Right lobe of liver (tissue), 6 donors: ENCODE measurements around the gene PLA2G15. TPM values are rescaled to one million over a fixed set of nuclear protein-coding genes. Genes with fewer than 3 reads are reported as not detected.

Experiments used
- ATAC-seq, 4 donors: fragments of 200-7000 bp; cut with Tn5 transposase; one replicate each; pipeline ENCODE4 v1.9.1; 2020; ENCODE audit warnings: mild to moderate bottlenecking in 4 of 4, moderate library complexity in 4 of 4
- DNase-seq, 3 donors: peaks; one replicate each; pipeline ENCODE4 v3.0.0-alpha.2; 2020
- H3K27ac ChIP-seq, 3 donors: fragments of 200-600 bp; one replicate each; pipeline ENCODE4 v1.8.0; 2022
- H3K27me3 ChIP-seq, 2 donors: fragments of 200-600 bp; one replicate each; pipeline ENCODE4 v1.8.0; 2022
- H3K36me3 ChIP-seq, 4 donors: fragments of 200-600 bp; sonication (generic) in 1 of 4; one replicate each; pipeline versions ENCODE4 v1.5.1 to v1.8.0; 2017 to 2022; ENCODE audit warnings: control low read depth in 1 of 4
- H3K4me1 ChIP-seq, 4 donors: fragments of 200-600 bp; sonication (generic) in 1 of 4; one replicate each; pipeline versions ENCODE4 v1.5.1 to v1.8.0; 2017 to 2022; ENCODE audit warnings: control low read depth in 1 of 4
- H3K4me3 ChIP-seq, 3 donors: fragments of 200-600 bp; one replicate each; pipeline ENCODE4 v1.8.0; 2022
- H3K9me3 ChIP-seq, 4 donors: fragments of 200-600 bp; sonication (generic) in 1 of 4; one replicate each; pipeline versions ENCODE4 v1.5.1 to v1.8.0; 2017 to 2022; ENCODE audit warnings: control low read depth in 1 of 4
- POLR2A ChIP-seq: fragments of 450-650 bp; IDR thresholded peaks from one replicate; pipeline ENCODE4 v1.6.1; 2017; ENCODE audit warnings: antibody characterized with exemption, mild to moderate bottlenecking
- WGBS: methylation state at CpG from one replicate; pipeline ENCODE4 v1.1.6; 2018; ENCODE audit warnings: low coverage, low lambda C conversion rate; ENCODE audit not compliant: insufficient coverage; ENCODE audit errors: missing lambda C conversion rate; 5-methylcytosine and 5-hydroxymethylcytosine counted together
- intact Hi-C, 2 donors: fragments of 100-400 bp; cut with DNase I; formaldehyde crosslinking; loops; one replicate each; pipeline versions ENCODE4 v1.11.2 to v1.14.1; 2022
- total RNA-seq, 6 experiments: library from RNA; depleted of rRNA in 2 of 6; stranded (reverse); fragments of >200 nt in 2 of 6; fragmentation: NEBNext Ultra II Directional in 3 of 6; extraction: Animal tissue kit (Norgen Biotek cat#: 25700) in 3 of 6; gene quantifications; one replicate each; pipeline versions ENCODE4 v1.1.0 to v1.2.4, GENCODE V29; 2016 to 2023
- TF ChIP-seq, protein P1 (sequence below), 4 donors: fragments of 200-600 bp in 3 of 4; fragments of 450-650 bp in 1 of 4; IDR thresholded peaks; one replicate each; pipeline versions ENCODE4 v1.5.1 to v1.8.0; 2016 to 2022; ENCODE audit warnings: antibody characterized with exemption in 4 of 4, mild to moderate bottlenecking in 2 of 4
- donor health status: DM: no; HTN: yes; CAD: no.
- donor health status: DM: no; HTN: no; CAD: no.
- donor health status: DM: no; HTN: no; CAD: no.
- donor health status: DM: no; HTN: yes; CAD: no.
- donor health status: DM: no; HTN: yes; CAD: no.

Gene PLA2G15
- total RNA-seq, 6 experiments from 2014 or later: 9.7 to 21.2 (median 13.7) TPM

DNA sequence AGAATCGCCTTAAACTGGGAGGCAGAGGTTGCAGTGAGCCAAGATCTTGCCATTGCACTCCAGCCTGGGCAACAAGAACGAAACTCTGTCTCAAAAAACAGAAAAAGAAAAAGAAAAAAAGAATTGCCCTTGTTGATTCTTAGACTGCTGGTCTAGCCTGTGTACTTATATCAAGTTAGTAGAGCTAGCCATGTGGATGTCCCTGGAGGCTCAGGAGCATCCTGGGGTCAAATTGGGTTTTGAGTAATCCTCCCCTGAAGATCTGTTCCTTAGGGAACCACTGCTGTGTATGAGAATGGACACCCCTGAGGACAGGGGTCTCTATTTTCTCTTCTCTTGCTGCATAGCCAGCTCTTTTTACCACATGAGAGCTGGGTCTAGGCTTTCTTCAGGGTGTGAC, 44.0 kb downstream of the PLA2G15 start:
- intact Hi-C loops: no loop called here

DNA sequence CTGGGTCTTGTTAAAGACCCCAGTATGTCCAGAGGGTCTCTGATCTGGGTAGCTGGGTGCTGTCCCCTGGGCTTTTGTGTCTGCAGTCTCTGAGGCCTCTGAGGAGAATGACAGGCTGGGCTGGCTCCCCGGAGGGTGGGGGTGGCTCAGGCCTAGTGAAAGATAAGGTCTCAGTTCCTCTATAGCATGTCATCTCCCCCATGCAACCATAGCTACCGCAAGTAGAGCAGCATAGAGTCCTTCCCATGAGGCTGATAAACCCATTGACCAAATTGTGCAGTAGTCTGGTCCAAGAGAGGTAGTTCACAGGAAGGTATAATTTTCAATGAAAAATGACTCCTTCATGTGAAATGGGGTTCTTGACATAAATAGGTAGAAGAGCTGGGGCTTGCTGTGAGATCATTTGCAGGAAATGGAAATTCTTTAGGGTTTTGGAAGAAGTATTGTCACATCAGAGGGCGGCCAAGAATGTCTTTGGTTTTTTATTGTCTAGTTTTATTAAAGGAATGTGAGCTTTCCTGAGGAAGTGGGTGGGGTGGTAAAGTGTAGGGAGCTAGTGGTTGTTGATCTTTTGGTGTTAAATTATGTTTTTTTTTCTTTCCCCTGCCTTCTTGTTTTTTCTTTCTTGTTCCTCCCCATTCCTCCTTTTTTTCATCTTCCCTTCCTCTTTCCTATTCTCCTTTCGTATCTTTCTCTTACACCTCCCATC, 44.6 kb downstream of the PLA2G15 start:
- intact Hi-C loops: no loop called here
- 60% methylated on average over 4 of the region's 4 CpGs for WGBS
- peak in 3 of 4 donors; percentile 30 to 35 (median 32) for ATAC-seq
- Histone ChIP-seq H3K27ac (no peak overlapping the region), H3K9me3 (no peaks in the 10 kb centered on the region), H3K27me3 (no peaks in the 10 kb centered on the region), H3K4me1 (peaks cover 0 to 4% (median 0%) of the 10 kb centered on the region in 4 donors), H3K36me3 (no peaks in the 10 kb centered on the region), H3K4me3 (no peak overlapping the region)
- TF ChIP-seq POLR2A: no peak
- TF ChIP-seq, protein P1, sequence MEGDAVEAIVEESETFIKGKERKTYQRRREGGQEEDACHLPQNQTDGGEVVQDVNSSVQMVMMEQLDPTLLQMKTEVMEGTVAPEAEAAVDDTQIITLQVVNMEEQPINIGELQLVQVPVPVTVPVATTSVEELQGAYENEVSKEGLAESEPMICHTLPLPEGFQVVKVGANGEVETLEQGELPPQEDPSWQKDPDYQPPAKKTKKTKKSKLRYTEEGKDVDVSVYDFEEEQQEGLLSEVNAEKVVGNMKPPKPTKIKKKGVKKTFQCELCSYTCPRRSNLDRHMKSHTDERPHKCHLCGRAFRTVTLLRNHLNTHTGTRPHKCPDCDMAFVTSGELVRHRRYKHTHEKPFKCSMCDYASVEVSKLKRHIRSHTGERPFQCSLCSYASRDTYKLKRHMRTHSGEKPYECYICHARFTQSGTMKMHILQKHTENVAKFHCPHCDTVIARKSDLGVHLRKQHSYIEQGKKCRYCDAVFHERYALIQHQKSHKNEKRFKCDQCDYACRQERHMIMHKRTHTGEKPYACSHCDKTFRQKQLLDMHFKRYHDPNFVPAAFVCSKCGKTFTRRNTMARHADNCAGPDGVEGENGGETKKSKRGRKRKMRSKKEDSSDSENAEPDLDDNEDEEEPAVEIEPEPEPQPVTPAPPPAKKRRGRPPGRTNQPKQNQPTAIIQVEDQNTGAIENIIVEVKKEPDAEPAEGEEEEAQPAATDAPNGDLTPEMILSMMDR (IDR thresholded peaks at IDR 0.05): no peak
- DNase-seq: no peak

More for the DNA sequence above, 44.0 kb downstream of the PLA2G15 start:
- Histone ChIP-seq H3K4me1 (peaks cover 0 to 4% (median 0%) of the 10 kb centered on the region in 4 donors), H3K36me3 (no peaks in the 10 kb centered on the region), H3K27me3 (no peaks in the 10 kb centered on the region), H3K4me3 (no peak overlapping the region), H3K27ac (no peak overlapping the region), H3K9me3 (no peaks in the 10 kb centered on the region)
- WGBS: 100% methylated on average over 1 of the region's 2 CpGs
- DNase-seq (no peak), ATAC-seq (no peak)
- TF ChIP-seq, protein P1 (IDR thresholded peaks at IDR 0.05): no peak
- TF ChIP-seq POLR2A: no peak

DNA sequence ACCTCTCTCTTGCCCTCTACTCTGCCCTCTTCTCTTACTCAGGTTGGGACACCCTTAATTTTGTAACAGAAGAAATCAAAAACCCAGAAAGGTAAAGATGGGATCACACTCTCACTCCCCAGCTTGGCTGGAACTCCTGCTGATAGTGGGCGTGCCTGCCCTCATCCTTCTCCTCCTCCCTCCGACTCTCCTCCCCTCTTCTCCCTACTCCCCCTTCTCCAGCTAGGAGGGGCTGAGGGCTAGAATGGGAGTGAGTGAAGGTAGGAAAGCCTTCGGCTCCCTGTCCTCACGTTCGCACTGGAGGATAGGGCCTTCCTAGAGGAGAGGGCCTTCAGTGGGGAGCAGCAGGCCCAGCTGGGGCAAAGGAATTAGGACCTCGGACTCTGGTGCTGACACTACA, 45.3 kb downstream of the PLA2G15 start:
- TF ChIP-seq, protein P1 (IDR thresholded peaks at IDR 0.05): no peak
- TF ChIP-seq POLR2A: no peak
- Histone ChIP-seq H3K4me1 (peaks cover 0 to 1% (median 0%) of the 10 kb centered on the region in 4 donors), H3K36me3 (no peaks in the 10 kb centered on the region), H3K27me3 (no peaks in the 10 kb centered on the region), H3K9me3 (no peaks in the 10 kb centered on the region), H3K4me3 (no peak overlapping the region), H3K27ac (no peak overlapping the region)
- WGBS: 71% methylated on average over 5 of the region's 6 CpGs
- DNase-seq: no peak
- no peak for ATAC-seq
- intact Hi-C loops: no loop called here

GRCh38 chr16:68291227-68291626, 46.1 kb downstream of the PLA2G15 start:
- TF ChIP-seq, protein P1 (IDR thresholded peaks at IDR 0.05): no peak
- TF ChIP-seq POLR2A: no peak
- H3K27me3 ChIP-seq: no peaks in the 10 kb centered on the region
- no peaks in the 10 kb centered on the region for H3K36me3 ChIP-seq
- H3K4me1 ChIP-seq: no peaks in the 10 kb centered on the region
- no peak for ATAC-seq
- no peaks in the 10 kb centered on the region for H3K9me3 ChIP-seq
- no CpG with 5 or more reads among the region's 4 CpGs for WGBS
- H3K4me3 ChIP-seq: no peak overlapping the region
- intact Hi-C loops: no loop called here
- H3K27ac ChIP-seq: no peak overlapping the region
- no peak for DNase-seq
